ENCODE results near the gene NARF.

- TF ChIP-seq CTCF (IDR thresholded peaks at IDR 0.05) (no peak), POLR2A (IDR thresholded peaks at IDR 0.05) (no peak), EP300 (IDR thresholded peaks at IDR 0.05) (no peak)
These were observed 58.8 kb downstream of the NARF start for GRCh38 chr17:82517230-82517865.
